Ascending aorta (tissue), 2 donors: Measurements from ENCODE around the gene PRKAG2. TPM values are rescaled to one million over a fixed set of nuclear protein-coding genes. Genes with fewer than 3 reads are reported as not detected.

Source experiments
- DNase-seq, 2 donors: peaks; one replicate each; pipeline ENCODE4 v3.0.0-alpha.2; 2019; ENCODE audit warnings: low spot score in 2 of 2
- H3K27ac ChIP-seq, 2 donors: fragments of 200-600 bp; sonication (generic); one replicate each; pipeline ENCODE4 v1.5.1; 2016 to 2017; ENCODE audit warnings: mild to moderate bottlenecking in 1 of 2
- H3K27me3 ChIP-seq: fragments of 200-600 bp; sonication (generic); one replicate; pipeline ENCODE4 v1.5.1; 2017
- H3K36me3 ChIP-seq, 2 donors: fragments of 200-600 bp; sonication (generic); one replicate each; pipeline ENCODE4 v1.5.1; 2016
- H3K4me1 ChIP-seq, 2 donors: fragments of 200-600 bp; sonication (generic); one replicate each; pipeline ENCODE4 v1.5.1; 2016 to 2017; ENCODE audit warnings: mild to moderate bottlenecking in 1 of 2
- H3K4me3 ChIP-seq, 2 donors: fragments of 200-600 bp; sonication (generic); one replicate each; pipeline ENCODE4 v1.5.1; 2016 to 2017; ENCODE audit warnings: mild to moderate bottlenecking in 1 of 2
- H3K9me3 ChIP-seq, 2 donors: fragments of 200-600 bp; sonication (generic); one replicate each; pipeline ENCODE4 v1.5.1; 2016
- CTCF ChIP-seq, 3 experiments: fragments of 200-600 bp in 2 of 3; fragments of 450-650 bp in 1 of 3; sonication (generic) in 2 of 3; IDR thresholded peaks; one replicate each; pipeline ENCODE4 v1.5.1; 2016 to 2019; ENCODE audit warnings: antibody characterized with exemption in 3 of 3, mild to moderate bottlenecking in 1 of 3, moderate library complexity in 1 of 3
- intact Hi-C: fragments of 100-400 bp; cut with DNase I; formaldehyde crosslinking; loops from one replicate; pipeline ENCODE4 v1.15.1; 2023
- total RNA-seq: library from RNA; depleted of rRNA; stranded (reverse); fragments of >200 nt; gene quantifications from one replicate; pipeline ENCODE4 v1.1.0, GENCODE V29; 2016

PRKAG2 gene
- total RNA-seq, 1 donor from 2014 or later = 26.7 TPM

- Histone ChIP-seq H3K27ac (no peak overlapping the region), H3K9me3 (no peaks in the 10 kb centered on the region), H3K4me3 (no peak overlapping the region), H3K36me3 (no peaks in the 10 kb centered on the region), H3K27me3 (no peaks in the 10 kb centered on the region), H3K4me1 (peaks cover 2 to 12% of the 10 kb centered on the region in 2 donors)
- TF ChIP-seq CTCF (IDR thresholded peaks at IDR 0.05) = no peak
- DNase-seq = no peak
- intact Hi-C loops = no loop called here
Observed at GRCh38 chr7:151699147-151699927, 177.6 kb downstream of the PRKAG2 start.

DNA sequence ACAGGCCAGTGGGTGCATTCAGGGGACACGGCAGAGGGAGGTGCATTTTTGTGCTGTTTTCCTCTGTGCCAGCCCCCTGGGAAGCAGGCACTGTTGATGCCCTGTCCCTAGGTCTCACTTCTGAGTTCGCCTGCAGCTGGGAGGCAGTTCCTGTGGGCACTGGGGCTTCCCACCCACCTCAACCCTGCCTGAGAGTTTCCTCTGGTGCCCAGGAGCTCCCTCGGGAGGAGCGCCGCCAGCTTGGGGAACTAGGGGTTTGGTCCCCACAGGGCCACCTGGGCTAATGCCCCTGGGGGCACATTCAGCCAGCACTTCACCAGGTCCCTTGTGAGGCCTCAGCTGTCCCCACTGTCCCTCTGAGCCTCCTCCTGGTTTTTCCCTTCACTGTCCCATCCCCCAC is 179.0 kb downstream of the PRKAG2 start:
- TF ChIP-seq CTCF (IDR thresholded peaks at IDR 0.05) = no peak
- Histone ChIP-seq H3K9me3 (no peaks in the 10 kb centered on the region), H3K36me3 (no peaks in the 10 kb centered on the region), H3K4me1 (peaks cover 2 to 14% of the 10 kb centered on the region in 2 donors), H3K27ac (no peak overlapping the region), H3K27me3 (no peaks in the 10 kb centered on the region), H3K4me3 (no peak overlapping the region)
- intact Hi-C loops = no loop called here
- no peak for DNase-seq

- Histone ChIP-seq H3K4me1 (peaks cover 2 to 14% of the 10 kb centered on the region in 2 donors), H3K9me3 (no peaks in the 10 kb centered on the region), H3K27me3 (no peaks in the 10 kb centered on the region), H3K4me3 (no peak overlapping the region), H3K27ac (no peak overlapping the region), H3K36me3 (no peaks in the 10 kb centered on the region)
- no peak for DNase-seq
- TF ChIP-seq CTCF (IDR thresholded peaks at IDR 0.05) = no peak
- intact Hi-C loops = no loop called here
Observed at GRCh38 chr7:151697515-151697895, 179.4 kb downstream of the PRKAG2 start.

DNA sequence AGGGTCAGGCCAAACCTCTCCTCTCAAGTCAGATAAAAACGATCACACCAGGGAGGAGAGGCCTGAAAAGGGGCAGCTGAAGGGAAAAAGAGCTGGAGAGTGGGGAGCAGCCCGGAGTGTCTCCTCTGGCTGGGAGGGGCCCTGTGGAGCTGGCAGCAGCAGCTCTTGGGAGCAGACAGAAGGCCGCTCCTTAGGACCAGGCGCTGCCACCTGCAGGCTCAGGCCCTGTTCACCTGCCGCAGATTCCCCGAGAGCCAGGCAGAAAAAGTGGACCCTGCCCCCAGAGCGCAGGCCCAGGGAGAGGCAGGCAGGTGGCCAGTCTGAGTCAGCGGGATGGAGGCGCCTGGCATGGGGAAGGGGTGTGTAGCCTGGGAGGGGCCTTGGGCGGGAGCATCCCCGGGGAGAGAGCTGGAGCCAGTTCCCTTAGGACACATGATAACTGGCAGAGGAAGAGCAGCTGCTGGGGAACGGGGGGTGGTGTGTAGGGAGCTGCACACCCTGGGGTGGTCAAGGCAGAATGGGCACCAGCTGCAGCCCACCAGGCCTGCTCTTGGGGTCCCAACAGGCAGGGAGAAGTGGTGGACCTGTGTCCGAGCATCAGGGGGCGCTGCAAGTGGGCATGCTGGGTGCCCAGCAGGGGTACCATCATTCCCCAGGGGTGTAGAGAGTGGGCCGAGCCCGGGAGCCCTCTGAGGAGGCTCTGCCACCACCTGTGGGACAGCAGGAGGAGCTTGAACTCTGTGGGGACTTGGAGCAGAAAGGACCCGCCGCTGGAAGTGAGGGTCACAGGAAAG is 180.0 kb downstream of the PRKAG2 start:
- peaks cover 2 to 14% of the 10 kb centered on the region in 2 donors for H3K4me1 ChIP-seq
- H3K27me3 ChIP-seq = no peaks in the 10 kb centered on the region
- intact Hi-C loops = no loop called here
- DNase-seq = no peak
- TF ChIP-seq CTCF (IDR thresholded peaks at IDR 0.05) = no peak
- no peak overlapping the region for H3K27ac ChIP-seq
- no peak overlapping the region for H3K4me3 ChIP-seq
- no peaks in the 10 kb centered on the region for H3K36me3 ChIP-seq
- H3K9me3 ChIP-seq = no peaks in the 10 kb centered on the region

DNA sequence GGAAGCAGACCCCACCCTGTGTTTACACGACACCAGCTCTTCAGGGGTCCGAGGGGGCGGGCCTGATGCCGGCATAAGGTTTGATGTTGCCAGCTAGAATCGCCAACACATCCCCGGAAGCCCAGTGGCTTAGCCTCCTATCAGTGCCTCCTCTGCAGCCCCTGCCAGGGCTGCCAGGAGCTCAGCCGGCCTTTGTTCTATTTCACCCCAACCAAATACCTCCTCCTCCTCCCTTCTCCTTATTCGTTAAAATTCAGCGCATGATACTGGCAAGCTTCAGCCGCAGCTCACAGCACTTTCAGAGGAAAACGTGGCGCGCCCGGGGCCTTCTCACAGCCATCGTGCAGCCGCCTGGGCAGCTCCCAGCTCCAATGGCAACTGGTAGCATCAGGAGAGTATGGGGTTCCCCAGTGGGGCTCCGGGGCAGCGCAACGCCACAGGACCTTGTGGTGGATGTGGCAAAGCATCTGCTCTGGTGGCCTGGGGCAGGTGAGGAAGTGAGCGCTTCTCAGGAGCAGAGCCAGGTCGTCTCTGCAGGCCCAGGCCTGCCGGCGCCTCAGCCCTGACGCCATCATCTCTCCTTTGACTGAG is 180.9 kb downstream of the PRKAG2 start:
- Histone ChIP-seq H3K36me3 (no peaks in the 10 kb centered on the region), H3K4me1 (peaks cover 2 to 14% of the 10 kb centered on the region in 2 donors), H3K4me3 (no peak overlapping the region), H3K9me3 (no peaks in the 10 kb centered on the region), H3K27ac (no peak overlapping the region), H3K27me3 (no peaks in the 10 kb centered on the region)
- TF ChIP-seq CTCF (IDR thresholded peaks at IDR 0.05) = no peak
- no peak for DNase-seq
- intact Hi-C loops = no loop called here
